ENCODE data around the gene ALPK3.

ALPK3 gene

GRCh38 chr15:84846269-84846668, 29.1 kb downstream of the ALPK3 start:
- DNase-seq (ENCODE audit: low read depth), result no peak

DNA sequence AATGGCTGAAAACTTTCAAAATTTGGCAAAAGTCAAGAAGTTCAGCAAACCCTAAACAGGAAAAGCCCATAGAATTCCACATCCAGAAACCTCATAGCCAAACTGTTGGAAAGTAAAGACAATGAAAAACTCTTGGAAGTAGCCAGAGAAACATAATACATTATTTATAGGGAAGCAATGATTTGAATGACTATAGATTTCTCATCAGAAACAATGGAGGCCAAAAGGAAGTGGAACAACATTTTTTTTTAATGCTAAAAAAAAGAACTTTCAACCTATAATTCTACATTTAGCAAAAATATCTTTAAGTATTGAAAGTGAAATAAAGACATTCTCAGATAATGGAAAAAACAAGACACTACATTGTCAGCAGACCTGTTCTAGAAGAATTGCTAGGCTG, 30.2 kb downstream of the ALPK3 start:
- DNase-seq (ENCODE audit: low read depth), result no peak

DNA sequence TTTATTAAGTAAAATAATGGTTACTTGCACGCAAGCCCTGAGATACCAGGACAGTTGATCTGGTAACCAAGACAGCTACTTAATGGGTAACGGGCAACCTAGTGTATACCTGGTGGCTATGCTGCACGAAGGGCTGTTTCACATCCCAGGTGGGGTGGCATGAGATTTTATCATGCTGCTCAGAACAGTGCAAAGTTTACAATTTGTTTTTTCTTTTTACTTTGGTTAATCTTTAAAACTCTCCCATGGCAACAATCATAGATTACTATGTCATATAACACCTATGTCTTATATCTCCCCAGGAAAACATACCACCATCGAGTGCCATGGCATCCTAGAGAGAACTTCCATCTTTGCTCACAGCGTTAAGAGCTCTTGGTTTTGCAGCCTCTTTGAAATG, 35.1 kb downstream of the ALPK3 start:
- no peak for DNase-seq (ENCODE audit: low read depth)

DNA sequence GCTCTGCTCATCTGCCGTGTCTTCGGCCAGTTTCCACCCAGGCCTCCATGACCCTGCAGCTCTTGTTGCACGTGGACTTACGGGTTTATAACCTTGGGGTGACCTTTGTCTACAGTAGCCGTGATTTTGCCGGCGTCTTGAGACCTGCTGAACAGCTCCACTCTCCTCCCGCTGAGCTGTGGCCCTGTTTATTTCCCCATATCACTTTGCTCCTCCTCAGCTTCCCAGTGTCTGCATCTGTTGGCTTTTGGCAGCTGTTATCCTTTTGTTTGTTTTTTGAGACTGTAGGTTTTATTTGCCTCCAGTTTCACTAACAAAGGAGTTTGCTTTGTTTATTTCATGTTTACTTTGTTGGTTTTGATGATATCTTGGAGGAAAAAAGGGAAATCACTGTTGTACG, 38.0 kb downstream of the ALPK3 start:
- DNase-seq (ENCODE audit: low read depth), result no peak

DNA sequence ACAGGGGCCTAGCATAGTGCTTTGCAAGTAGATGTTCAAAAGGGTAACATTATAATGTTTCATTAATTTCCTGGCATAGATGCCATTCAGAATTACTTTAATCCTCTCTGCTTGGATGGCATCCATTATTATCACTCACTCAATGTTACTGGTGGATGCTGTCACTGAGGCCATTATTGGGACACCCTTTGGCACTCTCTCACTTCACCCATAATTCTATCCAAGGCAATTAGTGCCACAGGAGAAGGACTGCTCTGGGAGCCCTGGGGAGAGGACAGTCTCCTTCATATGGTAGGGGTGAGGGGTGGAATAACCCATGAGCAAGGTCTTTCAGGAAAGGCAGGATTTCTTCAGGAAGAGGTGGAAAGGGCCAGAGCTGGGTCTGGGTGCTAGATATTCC, 38.6 kb downstream of the ALPK3 start:
- no peak for DNase-seq (ENCODE audit: low read depth)

GRCh38 chr15:84856731-84857417, 39.7 kb downstream of the ALPK3 start:
- DNase-seq (ENCODE audit: low read depth), result no peak

DNA sequence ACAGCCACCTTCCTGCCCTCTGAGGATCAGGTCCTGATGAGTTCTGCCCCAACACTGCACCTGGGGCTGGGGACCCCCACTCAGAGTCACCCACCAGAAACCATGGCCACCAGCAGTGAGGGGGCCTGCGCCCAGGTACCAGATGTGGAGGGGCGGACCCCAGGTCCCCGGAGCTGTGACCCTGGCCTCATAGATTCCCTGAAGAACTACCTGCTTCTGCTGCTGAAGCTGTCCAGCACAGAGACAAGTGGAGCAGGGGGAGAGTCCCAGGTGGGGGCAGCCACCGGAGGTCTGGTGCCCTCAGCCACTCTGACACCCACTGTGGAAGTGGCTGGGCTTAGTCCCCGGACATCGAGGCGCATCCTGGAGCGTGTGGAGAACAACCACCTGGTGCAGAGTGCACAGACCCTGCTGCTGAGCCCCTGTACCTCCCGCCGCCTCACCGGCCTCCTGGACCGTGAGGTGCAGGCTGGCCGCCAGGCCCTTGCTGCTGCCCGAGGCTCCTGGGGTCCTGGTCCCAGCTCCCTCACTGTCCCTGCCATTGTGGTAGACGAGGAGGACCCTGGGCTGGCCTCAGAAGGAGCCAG, 40.4 kb downstream of the ALPK3 start:
- no peak for DNase-seq (ENCODE audit: low read depth)

DNA sequence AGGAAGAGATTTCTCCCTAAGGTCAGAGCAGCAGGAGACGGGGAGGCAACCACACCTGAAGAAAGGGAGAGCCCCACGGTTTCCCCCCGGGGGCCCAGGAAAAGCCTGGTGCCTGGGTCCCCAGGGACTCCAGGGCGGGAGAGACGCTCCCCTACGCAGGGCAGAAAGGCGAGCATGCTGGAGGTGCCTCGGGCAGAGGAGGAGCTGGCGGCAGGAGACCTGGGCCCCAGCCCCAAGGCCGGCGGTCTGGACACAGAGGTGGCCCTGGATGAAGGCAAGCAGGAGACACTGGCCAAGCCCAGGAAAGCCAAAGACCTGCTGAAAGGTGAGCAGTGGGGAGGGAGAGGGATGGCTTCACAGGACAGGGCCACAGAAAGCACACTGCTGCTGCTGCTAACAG, 41.1 kb downstream of the ALPK3 start:
- no peak for DNase-seq (ENCODE audit: low read depth)

GRCh38 chr15:84859144-84859543, 42.0 kb downstream of the ALPK3 start:
- DNase-seq (ENCODE audit: low read depth), result no peak

DNA sequence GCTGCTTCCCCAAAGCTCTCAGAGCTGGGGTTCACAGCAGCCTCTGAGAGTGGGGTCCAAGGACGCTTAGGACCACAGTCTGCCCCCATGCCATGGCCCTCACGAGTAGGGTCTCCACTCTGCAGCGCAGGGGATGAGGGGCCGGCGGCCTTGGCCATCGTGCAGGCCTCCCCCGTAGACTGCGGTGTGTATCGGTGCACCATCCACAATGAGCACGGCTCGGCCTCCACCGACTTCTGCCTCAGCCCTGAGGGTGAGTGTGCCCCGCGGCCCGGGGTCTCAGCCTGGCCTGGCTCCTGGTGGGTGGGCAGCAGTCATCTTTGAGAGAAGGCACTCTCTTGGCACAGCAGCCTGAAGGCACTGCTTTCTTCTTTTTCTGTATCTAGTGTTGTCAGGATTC, 42.5 kb downstream of the ALPK3 start:
- no peak for DNase-seq (ENCODE audit: low read depth)

GRCh38 chr15:84861781-84862180, 44.6 kb downstream of the ALPK3 start:
- DNase-seq (ENCODE audit: low read depth), result no peak

DNA sequence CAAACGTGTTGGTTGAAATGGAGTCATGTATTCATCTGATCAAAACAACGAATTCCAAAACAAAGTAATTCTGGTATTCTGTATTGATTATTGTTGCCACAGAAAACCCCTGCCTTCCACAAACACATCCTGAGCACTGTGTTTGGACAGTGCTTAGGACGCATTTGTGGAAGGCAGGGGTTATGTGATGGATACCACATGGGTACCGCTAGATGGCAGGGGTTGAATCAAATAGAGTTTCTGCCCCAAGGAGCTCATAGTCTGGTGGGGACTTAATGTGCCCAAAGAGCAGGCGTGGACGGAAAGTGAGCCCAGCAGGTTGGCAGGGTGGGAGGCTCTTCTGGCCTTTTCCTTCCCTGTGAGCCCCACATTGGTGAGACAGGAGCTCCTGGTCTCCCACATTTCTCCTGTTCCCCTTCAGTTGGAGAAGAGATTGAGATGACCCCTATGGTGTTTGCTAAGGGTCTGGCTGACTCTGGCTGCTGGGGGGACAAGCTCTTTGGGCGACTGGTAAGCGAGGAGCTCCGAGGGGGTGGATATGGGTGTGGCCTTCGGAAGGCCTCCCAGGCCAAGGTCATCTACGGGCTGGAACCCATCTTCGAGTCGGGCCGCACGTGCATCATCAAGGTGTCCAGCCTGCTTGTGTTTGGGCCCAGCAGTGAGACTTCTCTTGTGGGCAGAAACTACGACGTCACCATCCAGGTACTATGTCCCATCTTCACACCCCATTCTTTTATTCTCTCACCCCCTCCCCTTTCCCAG, 45.2 kb downstream of the ALPK3 start:
- DNase-seq (ENCODE audit: low read depth), result no peak

GRCh38 chr15:84863565-84864443, 46.6 kb downstream of the ALPK3 start:
- no peak for DNase-seq (ENCODE audit: low read depth)

DNA sequence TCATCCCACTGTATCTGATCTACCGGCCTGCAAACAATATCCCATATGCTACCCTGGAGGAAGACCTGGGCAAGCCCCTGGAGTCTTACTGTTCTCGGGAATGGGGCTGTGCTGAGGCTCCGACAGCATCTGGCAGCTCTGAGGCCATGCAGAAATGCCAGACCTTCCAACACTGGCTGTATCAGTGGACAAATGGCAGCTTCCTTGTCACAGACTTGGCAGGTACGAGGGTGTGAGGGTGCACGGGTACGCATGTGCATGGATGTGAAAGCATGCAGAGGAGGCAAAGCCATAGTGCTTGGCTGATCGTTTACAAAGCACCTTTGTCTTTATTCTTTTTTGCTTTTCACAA, 47.3 kb downstream of the ALPK3 start:
- DNase-seq (ENCODE audit: low read depth), result no peak

- DNase-seq (ENCODE audit: low read depth), result no peak
These were observed 48.0 kb downstream of the ALPK3 start for GRCh38 chr15:84865074-84865569.

DNA sequence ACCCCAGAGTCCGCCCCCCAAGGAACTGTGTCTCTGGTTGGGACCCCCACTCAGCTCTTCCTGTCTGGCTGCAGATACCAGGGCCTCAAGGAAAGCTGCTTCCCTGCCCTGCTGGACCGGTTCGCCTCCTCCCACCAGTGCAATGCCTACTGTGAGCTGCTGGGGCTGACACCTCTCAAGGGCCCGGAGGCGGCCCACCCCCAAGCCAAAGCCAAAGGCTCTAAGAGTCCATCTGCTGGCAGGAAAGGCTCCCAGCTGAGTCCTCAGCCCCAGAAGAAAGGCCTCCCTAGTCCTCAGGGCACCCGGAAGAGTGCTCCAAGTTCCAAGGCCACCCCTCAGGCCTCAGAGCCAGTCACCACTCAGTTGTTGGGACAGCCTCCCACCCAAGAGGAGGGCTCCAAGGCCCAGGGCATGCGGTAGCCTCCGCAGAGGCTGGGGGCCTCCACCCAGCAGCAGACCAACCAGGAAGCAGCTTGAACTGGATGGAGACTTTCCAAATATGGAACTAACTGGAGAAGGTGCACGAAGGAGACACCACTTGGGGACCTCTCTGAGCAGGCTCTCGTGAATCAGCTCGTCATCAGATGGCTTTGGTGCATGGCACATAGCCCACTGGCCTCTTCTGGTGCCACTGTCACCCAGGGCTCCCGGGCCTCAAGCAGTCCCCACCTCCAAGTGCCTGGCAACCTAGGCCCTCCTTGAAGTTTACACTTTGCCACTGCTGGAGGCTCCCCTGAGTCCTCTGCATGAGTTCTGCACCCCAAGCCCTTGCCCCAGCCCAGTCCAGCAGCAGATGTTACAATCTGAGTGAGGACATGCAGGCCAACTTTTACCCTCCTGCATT, 51.1 kb downstream of the ALPK3 start:
- DNase-seq (ENCODE audit: low read depth), result no peak

DNA sequence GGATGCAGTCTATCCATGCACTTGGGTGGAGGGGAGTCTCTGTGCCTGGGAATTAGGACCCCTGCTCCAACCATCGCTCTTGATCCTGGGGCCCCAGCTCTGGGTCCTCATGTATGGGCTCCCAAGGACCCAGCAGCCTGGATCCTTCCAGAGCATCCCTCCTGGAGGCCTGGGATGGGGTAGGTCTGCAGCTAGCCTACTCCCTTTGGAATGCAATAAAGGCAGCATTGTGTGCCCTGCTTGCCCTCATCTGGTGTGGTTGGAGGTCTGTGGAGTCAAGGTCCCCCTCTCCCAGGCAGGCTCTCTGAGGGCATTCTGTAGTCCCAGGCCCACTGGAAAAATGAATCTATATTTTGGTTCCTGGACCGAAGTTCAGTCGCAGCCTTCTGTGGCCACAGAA, 52.4 kb downstream of the ALPK3 start:
- no peak for DNase-seq (ENCODE audit: low read depth)

- DNase-seq (ENCODE audit: low read depth), result no peak
These were observed 54.4 kb downstream of the ALPK3 start for GRCh38 chr15:84871428-84871985.

GRCh38 chr15:84872009-84872910, 55.1 kb downstream of the ALPK3 start:
- no peak for DNase-seq (ENCODE audit: low read depth)

DNA sequence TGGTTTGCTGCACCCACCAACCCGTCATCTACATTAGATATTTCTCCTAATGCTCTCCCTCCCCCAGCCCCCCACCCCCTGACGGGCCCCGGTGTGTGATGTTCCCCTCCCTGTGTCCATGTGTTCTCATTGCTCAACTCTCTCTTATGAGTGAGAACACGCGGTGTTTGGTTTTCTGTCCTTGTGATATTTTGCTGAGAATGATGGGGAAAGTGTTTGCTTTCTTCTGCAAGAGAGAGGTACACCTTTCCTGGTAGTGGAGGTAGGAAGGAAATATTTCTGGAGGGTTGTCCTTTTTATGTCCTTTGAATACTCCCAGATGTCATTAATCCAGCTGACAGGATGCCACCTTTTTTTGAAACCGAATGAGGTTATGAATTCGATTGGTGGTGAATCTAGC, 56.8 kb downstream of the ALPK3 start:
- no peak for DNase-seq (ENCODE audit: low read depth)
